Fibroblast of peridontal ligament (primary cell): ENCODE results near the gene GALR3.
A peak's percentile ranks its signal among the peaks of the same experiment; 100 is the strongest.

Source experiments
- DNase-seq: peaks from one replicate; pipeline ENCODE4 v3.0.0-alpha.2; 2010; ENCODE audit errors: extremely low read depth

Gene GALR3

DNA sequence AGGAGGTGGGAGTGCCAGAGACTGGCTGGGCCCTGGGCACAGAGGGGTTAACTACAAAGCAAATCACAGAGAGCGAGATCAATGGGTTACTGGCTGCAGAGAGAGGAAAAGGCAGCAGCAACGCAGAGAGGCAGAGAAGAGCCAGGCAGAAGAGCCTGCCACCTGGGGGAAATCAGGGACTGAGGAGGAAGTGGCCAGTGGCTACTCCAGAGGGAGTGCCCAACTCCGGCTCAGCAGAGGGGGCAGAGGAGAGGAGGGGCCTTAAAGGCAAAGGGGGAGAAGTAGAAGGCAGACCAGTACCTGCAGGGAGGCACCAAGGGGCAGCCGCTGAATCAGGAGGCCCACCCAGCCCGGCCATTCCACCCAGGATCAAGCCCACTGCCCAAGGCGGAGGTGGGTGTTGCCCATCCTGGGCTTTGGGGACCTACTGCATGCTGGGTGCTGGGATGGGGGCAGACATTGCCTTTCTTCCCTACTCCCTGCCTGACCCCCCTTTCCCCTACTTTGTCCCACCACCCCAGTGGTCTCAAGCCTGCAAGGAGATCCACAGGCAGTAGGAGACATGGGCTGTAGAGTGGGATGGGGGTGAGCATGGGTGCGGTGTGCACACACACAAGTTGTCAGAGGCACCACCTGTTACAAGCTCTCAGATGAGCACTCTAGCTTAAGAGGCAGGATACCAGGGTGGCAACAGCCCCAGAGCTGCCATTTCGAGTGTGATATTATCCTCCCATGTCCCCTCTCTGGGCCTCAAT is 926 bp upstream of the GALR3 start:
- no peak for DNase-seq

DNA sequence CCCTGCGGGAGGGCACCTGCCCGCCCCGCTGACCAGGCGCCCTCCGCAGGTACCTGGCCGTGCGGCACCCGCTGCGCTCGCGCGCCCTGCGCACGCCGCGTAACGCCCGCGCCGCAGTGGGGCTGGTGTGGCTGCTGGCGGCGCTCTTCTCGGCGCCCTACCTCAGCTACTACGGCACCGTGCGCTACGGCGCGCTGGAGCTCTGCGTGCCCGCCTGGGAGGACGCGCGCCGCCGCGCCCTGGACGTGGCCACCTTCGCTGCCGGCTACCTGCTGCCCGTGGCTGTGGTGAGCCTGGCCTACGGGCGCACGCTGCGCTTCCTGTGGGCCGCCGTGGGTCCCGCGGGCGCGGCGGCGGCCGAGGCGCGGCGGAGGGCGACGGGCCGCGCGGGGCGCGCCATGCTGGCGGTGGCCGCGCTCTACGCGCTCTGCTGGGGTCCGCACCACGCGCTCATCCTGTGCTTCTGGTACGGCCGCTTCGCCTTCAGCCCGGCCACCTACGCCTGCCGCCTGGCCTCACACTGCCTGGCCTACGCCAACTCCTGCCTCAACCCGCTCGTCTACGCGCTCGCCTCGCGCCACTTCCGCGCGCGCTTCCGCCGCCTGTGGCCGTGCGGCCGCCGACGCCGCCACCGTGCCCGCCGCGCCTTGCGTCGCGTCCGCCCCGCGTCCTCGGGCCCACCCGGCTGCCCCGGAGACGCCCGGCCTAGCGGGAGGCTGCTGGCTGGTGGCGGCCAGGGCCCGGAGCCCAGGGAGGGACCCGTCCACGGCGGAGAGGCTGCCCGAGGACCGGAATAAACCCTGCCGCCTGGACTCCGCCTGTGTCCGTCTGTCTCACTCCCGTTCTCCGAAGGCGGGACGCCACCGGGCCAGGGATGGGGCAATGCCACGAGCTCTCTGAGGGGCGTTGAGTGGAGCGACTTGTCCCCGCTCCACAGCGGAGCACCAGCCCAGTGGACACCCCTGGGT is 1.8 kb downstream of the GALR3 start:
- DNase-seq, result peak; percentile 5

DNA sequence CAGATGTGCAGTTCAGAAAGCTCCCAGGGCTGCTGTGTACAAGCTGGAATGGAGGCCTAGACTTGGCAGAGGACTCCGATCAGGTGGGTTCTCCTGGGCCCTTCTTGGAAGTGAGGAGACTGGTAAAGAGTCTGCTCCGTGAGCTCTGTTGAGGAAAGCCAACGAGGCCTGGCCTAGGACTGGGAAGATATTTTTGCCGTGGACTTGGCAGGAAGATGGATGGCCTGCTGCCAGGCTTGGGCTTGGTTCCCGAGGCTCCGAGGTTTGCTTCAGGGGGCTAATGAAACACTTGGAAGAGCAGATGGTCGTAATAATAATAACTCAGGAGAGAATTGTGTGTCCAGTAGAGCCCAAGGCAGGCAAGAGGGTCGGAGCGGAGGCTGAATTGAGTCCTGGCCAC is 3.9 kb downstream of the GALR3 start:
- DNase-seq, result peak; percentile 15

DNA sequence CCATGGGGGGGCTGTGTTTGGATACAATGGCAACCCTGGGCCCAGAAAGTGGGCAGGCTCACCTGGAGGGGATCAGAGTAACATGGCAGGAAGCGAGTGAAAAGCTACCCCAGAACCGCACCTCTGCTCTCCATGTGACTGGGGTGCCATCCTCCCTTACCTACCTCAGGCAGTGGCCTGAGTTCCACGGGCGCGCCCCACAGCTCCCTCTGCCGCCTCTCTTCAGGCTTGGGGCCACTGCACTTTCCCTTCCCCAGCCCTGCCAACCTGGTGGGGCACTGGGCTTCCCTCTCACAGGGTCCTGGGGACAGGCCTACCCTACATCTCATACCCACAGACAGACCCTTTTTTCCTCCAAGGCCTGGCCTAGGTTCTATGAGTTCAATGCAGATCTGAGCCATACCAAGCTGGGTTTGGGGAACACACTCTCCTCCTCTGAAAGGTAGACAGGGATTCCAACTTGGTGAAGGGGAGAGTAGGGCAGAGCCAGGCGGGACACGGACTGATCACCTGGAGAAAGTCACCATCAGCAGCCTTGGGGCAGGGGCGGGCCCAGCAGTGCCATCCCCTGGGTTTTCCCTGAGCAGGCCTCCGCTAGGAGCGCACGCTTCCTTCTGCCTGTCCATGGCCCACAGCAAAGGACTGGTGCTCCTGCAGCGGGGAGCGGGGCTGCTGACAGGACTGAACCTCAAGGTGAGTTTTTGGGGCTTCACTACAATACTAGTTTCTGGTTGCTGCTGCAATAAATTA is 7.1 kb downstream of the GALR3 start:
- no peak for DNase-seq

DNA sequence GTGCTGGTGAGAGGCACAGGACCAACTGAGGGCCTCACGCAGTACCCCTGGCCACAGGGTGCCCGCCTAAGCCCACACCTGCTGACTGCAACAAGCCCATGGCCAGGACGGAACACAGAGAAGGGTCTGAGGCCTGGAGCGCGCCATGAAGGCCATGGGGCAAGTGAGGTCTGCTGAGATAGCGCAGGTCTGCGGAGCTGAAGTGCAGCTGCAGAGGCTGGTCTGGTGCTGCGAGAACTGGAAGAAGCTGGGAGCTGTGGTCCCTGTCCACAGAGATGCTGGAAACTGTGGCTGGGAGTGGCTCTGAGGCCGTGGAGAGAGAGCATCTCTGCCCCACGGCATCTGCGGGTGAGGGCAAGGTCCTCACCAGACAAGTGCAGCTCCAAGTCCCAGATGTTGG is 8.3 kb downstream of the GALR3 start:
- DNase-seq, result no peak

DNA sequence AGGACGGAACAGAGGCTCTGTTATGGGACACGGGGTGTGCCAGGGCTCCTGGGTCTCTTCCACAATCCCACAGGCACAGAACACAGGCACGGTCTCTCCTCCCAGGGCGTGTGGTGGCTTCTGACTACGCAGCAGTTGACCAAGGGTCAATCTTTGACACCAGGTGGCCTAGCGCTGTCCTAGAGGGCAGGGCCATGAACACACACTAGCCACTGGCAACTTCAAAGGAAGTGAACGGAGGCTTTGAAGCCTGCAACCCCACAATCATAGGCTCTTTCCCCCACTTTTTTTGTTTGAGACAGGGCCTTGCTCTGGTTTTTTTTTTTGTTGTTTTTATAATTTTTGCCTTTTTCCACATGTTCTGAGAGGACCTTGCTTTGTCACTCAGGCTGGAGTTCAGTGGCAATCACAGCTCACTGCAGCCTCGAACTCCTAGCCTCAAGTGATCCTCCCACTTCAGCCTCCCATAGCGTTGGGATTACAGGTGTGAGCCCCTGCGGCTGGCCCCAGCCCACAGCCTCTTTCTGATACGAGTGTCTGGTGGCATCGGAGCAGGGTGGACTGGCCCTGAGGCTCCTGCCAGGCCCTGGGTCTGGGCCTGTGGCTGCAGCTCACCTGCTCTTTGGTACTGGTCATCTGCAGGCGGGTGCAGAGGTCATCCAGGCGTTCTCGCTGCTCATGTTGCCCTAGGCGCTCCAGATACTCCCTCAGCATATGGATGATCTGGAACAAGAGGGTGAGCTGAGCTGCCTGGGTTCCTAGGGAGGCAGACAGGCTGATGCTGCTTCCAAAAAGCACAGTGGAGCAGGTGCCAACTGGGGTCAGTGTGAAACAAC is 9.1 kb downstream of the GALR3 start:
- DNase-seq, result no peak

DNA sequence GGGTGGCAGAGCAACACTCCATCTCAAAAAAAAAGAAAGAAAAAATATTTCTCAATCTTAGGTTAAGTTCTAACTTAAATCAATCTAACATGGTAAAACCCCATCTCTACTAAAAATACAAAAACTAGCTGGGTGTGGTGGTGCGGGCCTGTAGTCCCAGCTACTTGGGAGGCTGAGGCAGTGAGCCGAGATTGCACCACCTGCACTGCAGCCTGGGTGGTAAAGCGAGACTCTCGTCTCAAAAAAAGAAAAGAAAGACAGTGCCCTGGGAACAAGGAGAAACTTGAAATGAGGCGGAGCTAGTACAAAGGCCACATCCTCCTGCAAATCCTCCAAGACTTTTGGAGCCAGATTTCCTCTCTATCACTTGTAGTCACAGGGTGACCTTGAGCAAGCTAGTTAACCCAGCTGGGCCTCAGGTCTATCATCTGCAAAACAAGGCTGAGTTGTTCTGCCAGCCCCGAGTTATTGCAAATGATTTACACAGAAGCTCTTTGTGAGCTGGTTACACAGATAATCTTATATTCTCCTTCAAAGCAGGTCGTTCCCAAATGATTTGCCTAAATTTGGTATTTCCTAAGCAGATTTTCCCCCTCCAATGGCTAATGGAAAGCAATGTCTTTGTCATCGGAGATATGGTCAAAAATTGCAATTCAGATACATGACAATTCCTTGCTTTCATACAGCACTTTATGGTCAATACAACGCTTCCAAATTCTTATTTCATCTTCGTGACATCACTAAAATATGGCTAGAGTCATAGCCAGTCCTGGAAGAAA is 19.0 kb downstream of the GALR3 start:
- DNase-seq, result no peak

DNA sequence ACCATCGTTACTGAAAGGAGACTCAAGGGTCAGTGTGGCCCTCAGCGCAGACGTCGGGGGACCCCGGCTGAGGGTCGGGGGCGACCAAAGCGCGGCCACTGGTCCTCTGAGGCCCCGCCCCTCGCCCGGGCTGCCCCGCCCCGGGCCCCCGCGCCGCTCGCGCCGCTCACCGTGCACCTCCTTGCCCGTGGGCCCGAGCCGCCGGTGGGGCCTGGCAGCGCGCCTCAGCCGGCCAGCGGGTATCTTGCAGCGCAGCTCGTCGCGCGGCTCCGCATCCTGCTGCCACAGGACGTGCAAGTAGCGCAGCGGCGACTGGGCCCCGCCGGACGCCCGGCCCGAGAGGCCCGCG is 20.5 kb downstream of the GALR3 start:
- no peak for DNase-seq

DNA sequence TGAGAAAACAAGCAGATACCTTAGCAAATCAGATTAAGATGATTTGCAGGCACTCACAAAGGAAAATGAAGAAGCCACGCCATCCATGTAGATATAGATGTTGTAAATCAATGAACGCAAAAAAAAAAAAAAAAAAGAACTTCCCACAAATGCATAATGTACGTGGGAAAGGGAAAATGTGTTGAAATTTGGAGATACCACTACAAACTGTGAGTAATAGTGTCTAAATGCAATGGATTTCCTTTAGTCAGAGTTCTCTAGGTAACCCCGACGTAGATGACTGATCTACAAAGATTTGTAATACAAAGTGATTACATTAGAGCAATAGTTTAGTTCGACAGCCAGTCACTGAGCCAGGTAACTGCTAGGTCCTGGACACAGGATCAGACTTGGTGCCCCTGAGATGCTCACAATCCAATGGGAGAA is 21.7 kb downstream of the GALR3 start:
- DNase-seq, result no peak

DNA sequence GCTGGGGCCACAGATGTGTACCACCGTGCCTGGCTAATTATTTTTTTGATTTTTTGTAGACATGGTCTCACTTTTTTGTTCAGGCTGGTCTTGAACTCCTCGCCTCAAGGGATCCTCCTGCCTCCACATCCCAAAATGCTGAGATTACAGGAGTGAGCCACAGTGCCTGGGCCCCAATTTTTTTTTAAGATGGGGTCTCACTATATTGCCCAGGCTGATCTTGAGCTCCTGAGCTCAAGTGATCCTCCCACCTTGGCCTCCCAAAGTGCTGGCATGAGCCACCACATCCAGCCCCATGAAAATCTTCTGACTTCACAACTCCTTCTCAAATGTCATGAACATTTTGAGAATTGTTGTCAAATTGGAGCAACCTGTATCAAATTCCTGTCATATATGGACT is 23.3 kb downstream of the GALR3 start:
- DNase-seq, result no peak

DNA sequence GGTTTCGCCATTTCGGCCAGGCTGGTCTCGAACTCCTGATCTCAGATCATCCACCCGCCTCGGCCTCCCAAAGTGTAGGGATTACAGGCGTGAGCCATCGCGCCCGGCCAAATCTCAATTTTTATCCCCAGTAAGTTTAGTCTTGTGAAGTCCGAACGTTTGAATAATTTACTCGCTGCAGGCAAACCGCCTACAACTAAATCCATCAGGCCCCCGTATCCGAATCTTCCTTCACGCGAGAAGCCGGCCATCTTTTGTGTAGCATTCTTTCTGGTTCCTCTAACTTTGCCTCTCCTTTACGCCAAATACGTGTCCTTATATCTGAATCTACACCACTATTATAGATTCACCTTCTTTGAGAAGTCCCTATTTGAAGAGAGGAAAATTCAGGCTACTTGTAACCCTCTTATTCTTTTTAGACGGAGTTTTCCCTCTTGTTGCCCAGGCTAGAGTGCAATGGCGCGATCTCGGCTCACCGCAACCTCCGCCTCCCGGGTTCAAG is 25.5 kb downstream of the GALR3 start:
- DNase-seq, result peak; percentile 48

DNA sequence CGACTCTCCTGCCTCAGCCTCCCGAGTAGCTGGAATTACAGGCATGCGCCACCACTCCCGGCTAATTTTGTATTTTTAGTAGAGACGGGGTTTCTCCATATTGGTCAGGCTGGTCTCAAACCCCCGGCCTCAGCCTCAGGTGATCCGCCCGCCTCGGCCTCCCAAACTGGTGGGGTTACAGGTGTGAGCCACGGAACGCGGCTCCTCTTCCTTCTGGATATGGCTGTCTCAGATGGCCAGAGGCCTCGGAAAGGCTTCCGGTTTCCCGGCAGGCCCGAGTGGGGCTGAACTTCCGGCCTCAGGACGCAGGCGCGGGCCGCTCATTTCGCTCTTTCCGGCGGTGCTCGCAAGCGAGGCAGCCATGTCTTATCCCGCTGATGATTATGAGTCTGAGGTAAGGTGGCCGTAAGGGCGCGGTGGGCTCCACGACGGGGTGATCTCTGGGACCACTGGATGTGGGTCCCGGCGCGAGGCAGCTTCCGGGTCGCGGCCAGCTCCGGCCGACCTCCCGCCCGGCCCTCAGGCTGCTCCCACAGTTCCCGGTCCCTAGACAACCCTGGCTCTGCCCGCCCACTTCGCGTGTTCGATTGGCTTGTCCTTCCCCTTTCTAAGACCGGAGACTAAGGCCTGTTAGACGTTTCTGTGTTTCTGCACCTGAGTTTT is 26.0 kb downstream of the GALR3 start, which contains the start of gene EIF3L:
TSS of gene EIF3L (plus strand) at position 331 of the 663 bp plus-strand sequence. CDS start at position 362, 31 bp downstream.
- peak; percentile 81 for DNase-seq

DNA sequence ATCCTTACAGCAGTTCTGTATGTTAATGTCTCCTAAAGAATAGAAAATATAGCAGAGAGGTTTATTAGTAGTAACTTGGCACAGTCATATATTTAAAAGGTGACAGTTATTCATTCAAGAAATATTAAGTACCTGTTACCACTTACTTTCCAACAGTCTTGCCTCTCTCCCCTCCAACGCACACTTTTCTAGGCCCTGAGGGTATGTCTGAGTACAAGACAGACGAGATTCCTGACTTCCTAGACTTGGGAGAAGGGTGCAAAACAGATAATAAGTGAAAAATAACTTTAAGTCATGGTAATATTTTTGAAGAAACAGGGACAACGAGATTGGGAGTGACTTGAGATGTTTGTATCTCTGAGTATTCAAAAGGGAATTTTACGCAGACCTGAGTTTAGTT is 27.6 kb downstream of the GALR3 start:
- no peak for DNase-seq

DNA sequence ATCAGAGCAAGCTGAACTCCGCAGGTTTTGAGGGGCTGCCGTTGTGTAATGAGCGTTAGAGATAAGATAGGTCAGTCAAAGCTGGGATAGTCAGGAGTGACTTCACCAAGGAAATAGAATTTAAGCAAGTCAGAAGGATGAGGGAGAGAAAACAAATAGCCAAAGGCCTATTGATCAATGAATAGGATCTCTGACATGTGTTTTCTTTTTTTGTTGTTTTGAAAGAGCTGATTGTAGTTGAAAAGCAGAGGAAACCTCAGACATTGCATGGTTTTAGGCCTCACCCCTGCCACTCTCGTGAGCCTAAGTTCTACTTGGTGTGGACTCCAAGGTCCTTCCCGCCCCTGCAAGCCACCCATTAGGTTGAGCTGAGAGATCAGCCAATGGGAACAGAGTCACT is 29.2 kb downstream of the GALR3 start:
- DNase-seq, result no peak

DNA sequence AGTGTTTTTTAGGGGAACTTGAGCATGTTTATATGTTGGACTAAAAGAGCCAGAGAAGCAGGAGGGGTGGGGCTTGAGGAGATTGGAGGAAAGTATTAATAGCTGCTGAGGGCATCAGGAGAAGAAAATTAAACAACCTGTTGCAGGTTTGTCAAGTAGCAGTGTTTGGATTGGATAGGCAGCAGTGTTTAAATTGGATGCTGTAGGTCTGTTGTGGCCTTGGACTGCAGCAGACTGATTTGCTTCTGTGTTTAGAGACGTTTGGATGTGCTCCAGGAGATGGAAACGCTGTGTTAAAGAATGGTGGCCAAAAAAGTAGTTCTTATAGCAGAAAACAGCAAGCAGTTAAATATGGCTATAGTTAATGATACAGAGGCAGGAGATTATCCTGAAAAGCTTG is 31.8 kb downstream of the GALR3 start:
- DNase-seq, result no peak

DNA sequence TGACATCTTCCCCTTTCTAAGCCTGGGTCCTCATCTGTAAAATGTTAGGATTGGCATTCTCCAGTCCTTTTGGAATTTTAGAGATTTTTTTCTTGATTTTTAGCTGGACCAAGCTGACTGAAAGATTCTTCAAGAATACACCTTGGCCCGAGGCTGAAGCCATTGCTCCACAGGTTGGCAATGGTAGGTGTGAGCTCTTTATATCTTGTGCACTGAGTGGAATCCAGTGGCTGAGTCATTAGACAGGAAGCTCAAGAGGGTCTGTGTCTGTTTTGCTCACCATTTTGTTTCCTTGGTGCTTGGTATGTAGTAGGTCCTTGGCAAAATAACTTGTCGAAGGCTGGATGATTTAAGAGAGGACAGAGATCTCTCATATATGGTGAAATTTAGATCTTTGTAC is 32.3 kb downstream of the GALR3 start:
- DNase-seq, result no peak

DNA sequence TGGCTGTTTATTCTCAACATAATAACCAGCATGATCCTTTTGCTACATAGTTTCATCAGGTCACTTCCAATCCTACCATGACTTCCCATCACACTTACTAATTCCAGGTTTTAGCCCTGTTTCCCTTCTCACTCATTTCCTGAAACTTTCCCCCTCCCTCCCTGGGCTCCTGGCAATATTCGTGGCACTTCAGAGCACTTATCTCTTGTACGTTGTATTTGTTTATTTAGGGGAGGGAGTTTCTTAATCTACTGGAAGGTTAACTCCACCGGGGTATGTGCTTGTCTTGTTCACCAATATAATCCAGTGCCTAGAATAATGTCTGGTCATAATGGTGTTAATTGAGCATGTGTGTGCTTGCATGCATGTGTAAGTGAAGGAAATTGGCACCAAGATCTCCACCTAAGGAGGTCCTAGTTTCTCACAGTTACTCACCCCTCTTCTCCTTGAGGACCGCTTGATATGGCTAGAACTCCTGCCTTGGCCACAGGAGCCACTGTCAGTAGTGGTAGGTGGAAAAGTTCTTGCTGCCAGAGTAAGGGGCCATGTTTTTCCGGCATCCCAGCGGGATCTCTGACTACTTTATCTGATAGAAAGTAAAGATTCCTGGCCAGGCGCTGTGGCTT is 37.7 kb downstream of the GALR3 start:
- no peak for DNase-seq

DNA sequence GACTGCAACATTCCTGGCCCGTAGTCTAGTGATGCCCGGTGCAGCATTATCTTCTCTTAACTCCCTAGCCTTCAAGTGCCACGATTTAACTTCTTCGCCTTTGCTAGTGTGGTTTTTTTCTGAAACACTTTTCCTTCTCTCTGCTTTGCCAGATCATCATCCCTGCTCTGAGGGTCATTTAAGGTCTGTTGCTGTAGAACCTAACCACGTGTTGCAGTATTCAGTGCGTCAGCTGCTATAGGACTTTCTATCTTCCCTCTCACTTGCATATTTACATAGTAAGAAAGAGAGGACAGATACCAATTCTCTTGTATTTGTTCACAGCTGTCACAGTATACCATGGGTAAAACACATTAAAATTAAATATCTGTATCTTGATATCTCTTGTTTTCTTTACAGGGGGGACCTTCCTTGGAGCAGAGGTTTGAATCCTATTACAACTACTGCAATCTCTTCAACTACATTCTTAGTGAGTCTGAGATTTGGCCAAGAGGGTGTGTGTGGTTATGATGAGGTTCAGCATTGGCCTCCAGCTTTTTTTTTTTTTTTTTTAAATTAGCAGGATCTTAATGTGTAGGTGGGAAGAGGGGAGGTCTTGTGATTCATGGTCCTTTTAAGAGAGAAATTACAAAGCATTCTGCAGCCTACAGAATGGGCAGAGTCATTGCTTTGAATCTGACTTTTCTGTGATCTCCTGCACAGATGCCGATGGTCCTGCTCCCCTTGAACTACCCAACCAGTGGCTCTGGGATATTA is 39.6 kb downstream of the GALR3 start:
- no peak for DNase-seq

DNA sequence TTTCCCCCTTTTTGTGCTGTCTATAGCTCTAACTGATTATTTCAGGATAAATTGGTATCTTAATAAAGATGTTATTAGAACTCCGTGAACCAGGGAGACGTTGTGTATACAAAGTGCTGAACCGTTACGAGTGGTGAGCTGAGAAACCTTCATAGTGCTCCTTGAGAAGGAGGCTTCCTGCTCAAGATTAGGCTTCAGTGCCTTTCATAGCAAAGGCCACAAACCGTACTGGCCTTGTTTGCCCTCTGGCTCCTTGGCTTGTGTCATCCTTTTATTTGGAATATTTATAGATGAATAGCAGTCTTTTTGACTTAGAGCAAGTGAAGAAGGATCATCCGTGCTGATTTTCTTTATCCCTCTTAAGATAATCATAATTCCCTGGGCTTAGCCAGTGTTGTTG is 42.3 kb downstream of the GALR3 start:
- no peak for DNase-seq
